ENCODE measurements around the gene ROR2. TPM values are rescaled to one million over a fixed set of nuclear protein-coding genes. Genes with fewer than 3 reads are reported as not detected.

ROR2 gene
- total RNA-seq, 2 experiments from 2014 or later = not detected

DNA sequence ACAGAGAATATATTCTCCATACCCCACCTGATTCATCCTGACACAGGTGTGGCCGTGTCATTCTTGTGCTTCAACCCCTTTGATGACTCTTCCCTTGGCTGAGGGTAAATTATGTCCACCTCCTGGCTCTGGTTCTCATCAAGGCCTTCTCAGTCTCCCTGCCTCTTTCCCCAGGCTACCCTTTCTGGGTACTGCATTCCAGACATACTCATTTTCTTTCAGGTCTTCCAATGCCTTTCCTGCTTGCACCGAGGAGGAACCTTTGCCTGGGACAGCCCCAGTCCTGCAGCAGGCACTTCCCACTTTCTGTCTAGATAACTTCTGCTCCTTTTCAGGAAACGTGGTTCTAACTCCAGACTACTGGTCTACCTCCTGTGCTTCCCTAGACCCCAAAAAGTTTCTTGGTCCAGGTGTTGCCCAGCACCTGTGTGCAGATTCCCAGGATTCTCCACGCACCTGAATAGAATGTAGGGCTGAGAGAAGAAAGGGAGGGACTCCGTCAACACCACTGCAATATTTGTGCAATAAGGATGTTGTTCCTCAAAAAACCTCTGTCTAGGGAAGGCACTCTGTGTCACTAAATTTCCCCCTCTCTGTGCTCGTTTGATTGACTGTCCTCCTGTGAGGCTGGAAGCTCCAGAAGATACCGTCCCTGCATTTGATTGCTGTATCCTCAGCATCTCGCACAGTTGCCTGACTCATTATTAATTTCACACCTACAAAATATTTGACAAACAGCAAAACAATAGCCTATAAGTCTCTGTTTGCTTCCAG is 271.0 kb downstream of the ROR2 start:
- TF ChIP-seq, protein P1, sequence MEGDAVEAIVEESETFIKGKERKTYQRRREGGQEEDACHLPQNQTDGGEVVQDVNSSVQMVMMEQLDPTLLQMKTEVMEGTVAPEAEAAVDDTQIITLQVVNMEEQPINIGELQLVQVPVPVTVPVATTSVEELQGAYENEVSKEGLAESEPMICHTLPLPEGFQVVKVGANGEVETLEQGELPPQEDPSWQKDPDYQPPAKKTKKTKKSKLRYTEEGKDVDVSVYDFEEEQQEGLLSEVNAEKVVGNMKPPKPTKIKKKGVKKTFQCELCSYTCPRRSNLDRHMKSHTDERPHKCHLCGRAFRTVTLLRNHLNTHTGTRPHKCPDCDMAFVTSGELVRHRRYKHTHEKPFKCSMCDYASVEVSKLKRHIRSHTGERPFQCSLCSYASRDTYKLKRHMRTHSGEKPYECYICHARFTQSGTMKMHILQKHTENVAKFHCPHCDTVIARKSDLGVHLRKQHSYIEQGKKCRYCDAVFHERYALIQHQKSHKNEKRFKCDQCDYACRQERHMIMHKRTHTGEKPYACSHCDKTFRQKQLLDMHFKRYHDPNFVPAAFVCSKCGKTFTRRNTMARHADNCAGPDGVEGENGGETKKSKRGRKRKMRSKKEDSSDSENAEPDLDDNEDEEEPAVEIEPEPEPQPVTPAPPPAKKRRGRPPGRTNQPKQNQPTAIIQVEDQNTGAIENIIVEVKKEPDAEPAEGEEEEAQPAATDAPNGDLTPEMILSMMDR (IDR thresholded peaks at IDR 0.05) = no peak
- Histone ChIP-seq H3K27me3 (ENCODE audit: control insufficient read depth in 1 of 2, insufficient read depth in 2 of 2, low read length in 2 of 2) (peaks cover 12 to 36% of the 10 kb centered on the region in 2 experiments), H3K36me3 (ENCODE audit: insufficient read depth, low read length) (no peaks in the 10 kb centered on the region), H3K27ac (ENCODE audit: low read depth in 1 of 2, low read length in 2 of 2) (no peak overlapping the region), H3K4me1 (ENCODE audit: insufficient read depth, low read length) (peaks cover 7% of the 10 kb centered on the region), H3K4me3 (ENCODE audit: low read length) (no peak overlapping the region), H3K9me3 (ENCODE audit: control insufficient read depth in 1 of 2, insufficient read depth in 1 of 2, low read length in 2 of 2) (no peaks in the 10 kb centered on the region)
- CTCF ChIA-PET = no interaction called here
- Mint-ChIP-seq H3K27me3 (peaks cover 71% of the 10 kb centered on the region), H3K4me3 (no peak overlapping the region), H3K36me3 (ENCODE audit: low read depth) (no peaks in the 10 kb centered on the region), H3K9me3 (no peaks in the 10 kb centered on the region), H3K4me1 (ENCODE audit: low read depth) (peaks cover 4% of the 10 kb centered on the region), H3K27ac (no peak overlapping the region)
- ATAC-seq (ENCODE audit: poor library complexity) = no peak
- POLR2A ChIA-PET = no interaction called here
- no peak for DNase-seq
- intact Hi-C loops (cut with DNase I, micrococcal nuclease) = no loop called here

GRCh38 chr9:91677822-91678436 is 272.1 kb downstream of the ROR2 start:
- ChIA-PET POLR2A (no interaction called here), CTCF (no interaction called here)
- DNase-seq = no peak
- H3K36me3 Mint-ChIP-seq (ENCODE audit: low read depth) = no peaks in the 10 kb centered on the region
- H3K27ac Mint-ChIP-seq = no peak overlapping the region
- Histone ChIP-seq H3K4me1 (ENCODE audit: insufficient read depth, low read length) (peaks cover 7% of the 10 kb centered on the region), H3K4me3 (ENCODE audit: low read length) (no peak overlapping the region), H3K36me3 (ENCODE audit: insufficient read depth, low read length) (no peaks in the 10 kb centered on the region), H3K9me3 (ENCODE audit: control insufficient read depth in 1 of 2, insufficient read depth in 1 of 2, low read length in 2 of 2) (no peaks in the 10 kb centered on the region), H3K27me3 (ENCODE audit: control insufficient read depth in 1 of 2, insufficient read depth in 2 of 2, low read length in 2 of 2) (peaks cover 12 to 36% of the 10 kb centered on the region in 2 experiments), H3K27ac (ENCODE audit: low read depth in 1 of 2, low read length in 2 of 2) (no peak overlapping the region)
- no peak overlapping the region for H3K4me3 Mint-ChIP-seq
- intact Hi-C loops (cut with DNase I, micrococcal nuclease) = no loop called here
- ATAC-seq (ENCODE audit: poor library complexity) = no peak
- H3K27me3 Mint-ChIP-seq = peaks cover 64% of the 10 kb centered on the region
- TF ChIP-seq, protein P1 (IDR thresholded peaks at IDR 0.05) = no peak
- H3K4me1 Mint-ChIP-seq (ENCODE audit: low read depth) = peaks cover 4% of the 10 kb centered on the region
- H3K9me3 Mint-ChIP-seq = no peaks in the 10 kb centered on the region

DNA sequence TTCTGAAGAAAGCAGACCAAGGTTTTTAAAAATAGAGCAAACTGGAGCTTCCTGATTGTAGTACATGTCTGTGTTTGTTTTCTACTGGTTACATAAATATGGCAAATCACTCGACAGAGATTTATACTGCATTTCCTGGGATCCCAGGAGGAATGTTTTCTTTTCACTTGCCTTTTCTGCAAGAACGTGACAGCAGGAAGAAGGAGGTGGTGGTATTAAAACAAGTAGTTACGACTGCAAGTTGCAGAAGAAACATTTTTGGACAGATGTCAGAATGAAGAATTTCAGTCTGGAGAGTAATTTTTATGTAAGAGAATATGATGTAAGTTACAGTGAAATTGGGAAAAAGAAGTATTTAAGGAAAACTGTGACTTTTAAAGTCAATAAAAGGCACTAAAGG is 272.7 kb downstream of the ROR2 start:
- Histone ChIP-seq H3K4me3 (ENCODE audit: low read length) (no peak overlapping the region), H3K9me3 (ENCODE audit: control insufficient read depth in 1 of 2, insufficient read depth in 1 of 2, low read length in 2 of 2) (no peaks in the 10 kb centered on the region), H3K4me1 (ENCODE audit: insufficient read depth, low read length) (peaks cover 7% of the 10 kb centered on the region), H3K36me3 (ENCODE audit: insufficient read depth, low read length) (no peaks in the 10 kb centered on the region), H3K27me3 (ENCODE audit: control insufficient read depth in 1 of 2, insufficient read depth in 2 of 2, low read length in 2 of 2) (peaks cover 12 to 34% of the 10 kb centered on the region in 2 experiments), H3K27ac (ENCODE audit: low read depth in 1 of 2, low read length in 2 of 2) (no peak overlapping the region)
- ChIA-PET POLR2A (no interaction called here), CTCF (no interaction called here)
- Mint-ChIP-seq H3K36me3 (ENCODE audit: low read depth) (no peaks in the 10 kb centered on the region), H3K9me3 (no peaks in the 10 kb centered on the region), H3K27me3 (peaks cover 63% of the 10 kb centered on the region), H3K4me1 (ENCODE audit: low read depth) (peaks cover 4% of the 10 kb centered on the region), H3K4me3 (no peak overlapping the region), H3K27ac (no peak overlapping the region)
- DNase-seq (no peak), ATAC-seq (ENCODE audit: poor library complexity) (no peak)
- TF ChIP-seq, protein P1 (IDR thresholded peaks at IDR 0.05) = no peak
- intact Hi-C loops (cut with DNase I, micrococcal nuclease) = no loop called here

Data from CD4-positive, alpha-beta T cell (primary cell).